IPS-15b (cell line): ENCODE data around the gene FLACC1.
A peak's percentile ranks its signal among the peaks of the same experiment; 100 is the strongest.

Experiments
- H3K27me3 ChIP-seq: one replicate; pipeline ENCODE4 v1.6.1; 2013; ENCODE audit warnings: low read length; ENCODE audit not compliant: control insufficient read depth, insufficient read depth
- H3K36me3 ChIP-seq: one replicate; pipeline ENCODE4 v1.6.1; 2013; ENCODE audit warnings: low read length; ENCODE audit not compliant: control insufficient read depth, insufficient read depth
- H3K4me1 ChIP-seq: one replicate; pipeline ENCODE4 v1.6.1; 2013; ENCODE audit warnings: mild to moderate bottlenecking, low read length; ENCODE audit not compliant: control insufficient read depth, insufficient read depth
- H3K4me3 ChIP-seq: one replicate; pipeline ENCODE4 v1.5.1; 2013; ENCODE audit warnings: low read depth, low read length
- H3K9ac ChIP-seq: one replicate; pipeline ENCODE4 v1.6.1; 2013; ENCODE audit warnings: low read depth, mild to moderate bottlenecking, low read length
- H3K9me3 ChIP-seq: one replicate; pipeline ENCODE4 v1.6.1; 2013; ENCODE audit warnings: mild to moderate bottlenecking, low read length; ENCODE audit not compliant: control insufficient read depth, insufficient read depth

FLACC1 gene

GRCh38 chr2:201258666-201259615 lies 98.2 kb downstream of the FLACC1 start:
- Histone ChIP-seq H3K9me3 (no peaks in the 10 kb centered on the region), H3K27me3 (no peaks in the 10 kb centered on the region), H3K4me1 (peaks cover 17% of the 10 kb centered on the region), H3K4me3 (peak overlapping the region; percentile 39), H3K36me3 (no peaks in the 10 kb centered on the region), H3K9ac (peak overlapping the region; percentile 17)

GRCh38 chr2:201257956-201258665 lies 99.0 kb downstream of the FLACC1 start:
- Histone ChIP-seq H3K27me3 (no peaks in the 10 kb centered on the region), H3K9ac (peak overlapping the region; percentile 17), H3K36me3 (no peaks in the 10 kb centered on the region), H3K9me3 (no peaks in the 10 kb centered on the region), H3K4me3 (peak overlapping the region; percentile 39), H3K4me1 (peaks cover 17% of the 10 kb centered on the region)

DNA sequence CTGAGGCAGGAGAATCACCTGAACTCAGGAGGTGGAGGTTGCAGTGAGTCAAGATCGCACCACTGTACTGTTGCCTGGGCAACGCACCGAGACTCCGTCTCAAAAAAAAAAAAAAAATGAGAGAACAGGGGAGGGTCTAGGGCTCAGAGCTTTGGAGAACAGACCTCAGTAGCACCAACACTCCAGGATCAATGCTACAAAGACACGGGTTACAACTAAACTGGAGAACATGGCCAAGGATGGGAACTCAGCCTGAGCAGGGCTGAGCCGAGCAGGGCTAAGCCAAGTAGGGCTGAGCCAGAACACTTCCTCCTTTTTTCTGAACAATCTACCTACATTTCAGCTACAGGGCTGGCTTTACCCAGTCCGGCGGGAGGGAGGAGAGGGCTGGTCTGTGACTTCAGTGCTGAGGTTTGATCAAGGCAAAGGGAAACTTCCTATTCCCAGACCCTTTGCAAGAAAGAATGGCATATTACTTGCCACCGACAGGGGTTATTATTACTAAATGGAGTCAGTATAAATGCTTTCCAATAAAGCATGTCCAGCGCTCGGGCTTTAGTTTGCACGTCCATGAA lies 99.7 kb downstream of the FLACC1 start:
- no peak overlapping the region for H3K9ac ChIP-seq
- H3K4me3 ChIP-seq: peak overlapping the region; percentile 14
- no peaks in the 10 kb centered on the region for H3K9me3 ChIP-seq
- H3K36me3 ChIP-seq: no peaks in the 10 kb centered on the region
- no peaks in the 10 kb centered on the region for H3K27me3 ChIP-seq
- H3K4me1 ChIP-seq: peaks cover 17% of the 10 kb centered on the region

DNA sequence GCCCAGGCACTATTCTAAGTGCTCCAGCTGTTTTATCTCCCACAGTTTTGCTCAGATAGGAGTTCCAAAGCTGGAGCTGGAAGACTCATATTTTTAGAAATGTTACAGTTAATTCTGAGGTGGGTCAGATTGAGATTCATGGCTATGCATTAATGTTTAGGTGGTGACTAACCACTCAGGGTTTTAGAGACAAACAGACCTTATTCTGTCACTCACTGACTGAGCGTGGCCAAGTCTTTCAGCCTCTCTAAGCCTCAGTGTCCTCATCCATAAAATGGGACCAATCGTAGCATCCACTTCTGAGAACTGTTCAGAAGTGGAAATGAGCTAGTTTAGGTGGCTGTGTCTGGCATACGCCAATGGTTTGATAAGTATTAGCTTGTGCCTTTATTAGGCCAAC lies 101.1 kb downstream of the FLACC1 start:
- H3K4me1 ChIP-seq: peaks cover 17% of the 10 kb centered on the region
- no peaks in the 10 kb centered on the region for H3K27me3 ChIP-seq
- no peaks in the 10 kb centered on the region for H3K36me3 ChIP-seq
- no peak overlapping the region for H3K4me3 ChIP-seq
- no peak overlapping the region for H3K9ac ChIP-seq
- H3K9me3 ChIP-seq: no peaks in the 10 kb centered on the region

DNA sequence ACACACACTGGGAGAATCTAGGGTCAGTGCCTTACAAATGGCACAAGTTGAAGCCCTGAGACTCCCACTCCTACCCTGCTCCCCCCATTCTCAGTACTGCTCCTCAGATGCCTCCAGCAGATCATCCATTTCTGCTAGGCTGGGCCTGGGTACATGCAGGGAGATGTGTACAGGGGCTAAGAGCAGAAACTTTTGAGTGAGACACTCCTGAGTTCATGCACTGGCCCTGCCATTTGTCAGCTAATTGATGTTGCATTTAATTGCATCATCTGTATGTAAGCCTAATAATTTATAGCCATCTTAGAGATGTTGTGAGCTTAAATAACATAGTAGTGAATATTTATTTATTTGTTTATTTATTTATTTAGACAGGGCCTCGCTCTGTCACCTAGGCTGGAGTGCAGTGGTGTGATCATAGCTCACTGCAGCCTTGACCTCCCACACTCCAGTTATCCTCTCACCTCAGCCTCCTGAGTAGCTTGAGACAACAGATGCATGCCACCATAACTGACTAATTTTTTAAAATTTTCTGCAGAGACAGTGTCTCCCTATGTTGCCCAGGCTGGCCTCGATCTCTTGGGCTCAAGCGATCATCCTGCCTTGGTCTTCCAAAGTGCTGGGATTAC lies 101.6 kb downstream of the FLACC1 start:
- Histone ChIP-seq H3K4me1 (peaks cover 17% of the 10 kb centered on the region), H3K4me3 (no peak overlapping the region), H3K36me3 (no peaks in the 10 kb centered on the region), H3K9me3 (no peaks in the 10 kb centered on the region), H3K27me3 (no peaks in the 10 kb centered on the region), H3K9ac (no peak overlapping the region)

GRCh38 chr2:201254081-201254730 lies 102.9 kb downstream of the FLACC1 start:
- peaks cover 17% of the 10 kb centered on the region for H3K4me1 ChIP-seq
- no peak overlapping the region for H3K9ac ChIP-seq

GRCh38 chr2:201250741-201251140 lies 106.4 kb downstream of the FLACC1 start:
- Histone ChIP-seq H3K4me3 (no peak overlapping the region), H3K27me3 (no peaks in the 10 kb centered on the region), H3K9ac (no peak overlapping the region), H3K36me3 (no peaks in the 10 kb centered on the region), H3K4me1 (peaks cover 3% of the 10 kb centered on the region), H3K9me3 (no peaks in the 10 kb centered on the region)

More at GRCh38 chr2:201254081-201254730, 102.9 kb downstream of the FLACC1 start:
- Histone ChIP-seq H3K9me3 (no peaks in the 10 kb centered on the region), H3K36me3 (no peaks in the 10 kb centered on the region), H3K4me3 (no peak overlapping the region), H3K27me3 (no peaks in the 10 kb centered on the region)

GRCh38 chr2:201249889-201250288 lies 107.3 kb downstream of the FLACC1 start:
- Histone ChIP-seq H3K9ac (no peak overlapping the region), H3K4me1 (peaks cover 3% of the 10 kb centered on the region), H3K9me3 (no peaks in the 10 kb centered on the region), H3K27me3 (no peaks in the 10 kb centered on the region), H3K36me3 (no peaks in the 10 kb centered on the region), H3K4me3 (no peak overlapping the region)

GRCh38 chr2:201248288-201248844 lies 108.8 kb downstream of the FLACC1 start:
- Histone ChIP-seq H3K4me3 (no peak overlapping the region), H3K9ac (no peak overlapping the region), H3K27me3 (no peaks in the 10 kb centered on the region), H3K4me1 (no peaks in the 10 kb centered on the region), H3K36me3 (no peaks in the 10 kb centered on the region), H3K9me3 (no peaks in the 10 kb centered on the region)

GRCh38 chr2:201246280-201246679 lies 110.9 kb downstream of the FLACC1 start:
- Histone ChIP-seq H3K27me3 (no peaks in the 10 kb centered on the region), H3K9me3 (no peaks in the 10 kb centered on the region), H3K4me1 (no peaks in the 10 kb centered on the region), H3K9ac (no peak overlapping the region), H3K36me3 (no peaks in the 10 kb centered on the region), H3K4me3 (no peak overlapping the region)

GRCh38 chr2:201244829-201245228 lies 112.3 kb downstream of the FLACC1 start:
- Histone ChIP-seq H3K36me3 (no peaks in the 10 kb centered on the region), H3K9me3 (no peaks in the 10 kb centered on the region), H3K4me1 (no peaks in the 10 kb centered on the region), H3K4me3 (no peak overlapping the region), H3K27me3 (no peaks in the 10 kb centered on the region), H3K9ac (no peak overlapping the region)
